Activated CD4-positive, alpha-beta T cell treated with anti-CD3 and anti-CD28 coated beads for 36 hours (primary cell): ENCODE measurements around the gene CAPRIN1. TPM values are rescaled to one million over a fixed set of nuclear protein-coding genes. Genes with fewer than 3 reads are reported as not detected.
"Not testable (repeated sequence)": the region's sequence is repeated elsewhere in the genome, so short reads cannot be mapped to it uniquely, and the experiment has no call there.

Source experiments
- ATAC-seq: fragments of 200-7000 bp; cut with Tn5 transposase; one replicate; pipeline ENCODE4 v1.10.0; 2021; ENCODE audit warnings: mild to moderate bottlenecking, moderate library complexity
- CTCF ChIA-PET: fragments of 350-600 bp; sonication (Branson Sonifier 250); formaldehyde crosslinking; loops from one replicate; lab custom pipeline; 2021; ENCODE audit warnings: antibody characterized with exemption; lab: Charles Lee
- POLR2A ChIA-PET: fragments of 350-600 bp; sonication (Branson Sonifier 250); formaldehyde crosslinking; loops from one replicate; lab custom pipeline; 2021; ENCODE audit warnings: antibody characterized with exemption, inconsistent platforms; lab: Charles Lee
- DNase-seq: peaks from one replicate; pipeline ENCODE4 v3.0.0-alpha.2; 2020
- H3K27ac Mint-ChIP-seq: one replicate; pipeline ENCODE4 v1.8.0; 2021; ENCODE audit warnings: mixed read lengths
- H3K27me3 Mint-ChIP-seq: one replicate; pipeline ENCODE4 v1.8.0; 2021; ENCODE audit warnings: mixed read lengths
- H3K36me3 Mint-ChIP-seq: one replicate; pipeline ENCODE4 v1.8.0; 2021; ENCODE audit warnings: low read depth, mixed read lengths
- H3K4me1 Mint-ChIP-seq: one replicate; pipeline ENCODE4 v1.8.0; 2021; ENCODE audit warnings: mixed read lengths
- H3K4me3 Mint-ChIP-seq: one replicate; pipeline ENCODE4 v1.8.0; 2021; ENCODE audit warnings: mild to moderate bottlenecking, moderate library complexity, mixed read lengths
- H3K9me3 Mint-ChIP-seq: one replicate; pipeline ENCODE4 v1.8.0; 2021; ENCODE audit warnings: low read depth, mixed read lengths
- intact Hi-C, 2 experiments: fragments of 100-400 bp; cut with DNase I in 1 of 2; cut with micrococcal nuclease in 1 of 2; formaldehyde crosslinking; loops; one replicate each; pipeline versions ENCODE4 v1.14.2 to v1.15.1; 2022 to 2024; cut with DNase I, micrococcal nuclease
- total RNA-seq, 2 experiments: library from RNA; stranded (reverse); gene quantifications; one replicate each; pipeline ENCODE4 v1.2.3, GENCODE V29; 2021

CAPRIN1 gene
- total RNA-seq, 2 experiments from 2014 or later, result 295 to 316 TPM

GRCh38 chr11:34052608-34053160 is 1.2 kb downstream of the CAPRIN1 start:
- intact Hi-C loops, result loop anchor here (1.0 to 10.0 kb wide), 10 partner anchors 55 to 1470 kb away; partner anchors contain the start of genes ABTB2 (in 1 of the 2), APIP (in 1 of the 2), C11orf91 (in 1 of the 2) and CD59 (in 1 of the 2)
- peak overlapping the region; percentile 98 for H3K4me3 Mint-ChIP-seq
- peaks cover 25% of the 10 kb centered on the region for H3K4me1 Mint-ChIP-seq
- POLR2A ChIA-PET, result interaction anchor here (0.6 to 1.2 kb wide), 2 partner anchors 53 to 1013 kb away, joined by 3 read pairs; no protein-coding TSS in a partner anchor
- ATAC-seq, result peak; percentile 1
- DNase-seq, result no peak
- peak overlapping the region; percentile 99 for H3K27ac Mint-ChIP-seq
- H3K36me3 Mint-ChIP-seq, result peaks cover 22% of the 10 kb centered on the region
- H3K9me3 Mint-ChIP-seq, result no peaks in the 10 kb centered on the region
- CTCF ChIA-PET, result interaction anchor here (1.0 kb wide), 1 partner anchor 55 kb away, joined by 4 read pairs; no protein-coding TSS in a partner anchor
- no peaks in the 10 kb centered on the region for H3K27me3 Mint-ChIP-seq

GRCh38 chr11:34053161-34053686 is 1.7 kb downstream of the CAPRIN1 start:
- peaks cover 23% of the 10 kb centered on the region for H3K36me3 Mint-ChIP-seq
- H3K4me1 Mint-ChIP-seq, result peaks cover 28% of the 10 kb centered on the region
- peak overlapping the region; percentile 99 for H3K27ac Mint-ChIP-seq
- peak overlapping the region; percentile 98 for H3K4me3 Mint-ChIP-seq
- DNase-seq (peak; percentile 90), ATAC-seq (peak; percentile 73)
- CTCF ChIA-PET, result interaction anchor here (0.7 to 1.3 kb wide), 3 partner anchors 12 to 54 kb away, joined by 3 to 6 read pairs (median 4); no protein-coding TSS in a partner anchor
- intact Hi-C loops, result loop anchor here (1.0 to 10.0 kb wide), 10 partner anchors 56 to 1471 kb away; partner anchors contain the start of genes ABTB2 (in 1 of the 2), APIP (in 1 of the 2), C11orf91 (in 1 of the 2) and CD59 (in 1 of the 2)
- H3K9me3 Mint-ChIP-seq, result no peaks in the 10 kb centered on the region
- H3K27me3 Mint-ChIP-seq, result no peaks in the 10 kb centered on the region
- POLR2A ChIA-PET, result interaction anchor here (0.6 to 1.2 kb wide), 3 partner anchors 53 to 1013 kb away, joined by 3 to 4 read pairs (median 3); no protein-coding TSS in a partner anchor

DNA sequence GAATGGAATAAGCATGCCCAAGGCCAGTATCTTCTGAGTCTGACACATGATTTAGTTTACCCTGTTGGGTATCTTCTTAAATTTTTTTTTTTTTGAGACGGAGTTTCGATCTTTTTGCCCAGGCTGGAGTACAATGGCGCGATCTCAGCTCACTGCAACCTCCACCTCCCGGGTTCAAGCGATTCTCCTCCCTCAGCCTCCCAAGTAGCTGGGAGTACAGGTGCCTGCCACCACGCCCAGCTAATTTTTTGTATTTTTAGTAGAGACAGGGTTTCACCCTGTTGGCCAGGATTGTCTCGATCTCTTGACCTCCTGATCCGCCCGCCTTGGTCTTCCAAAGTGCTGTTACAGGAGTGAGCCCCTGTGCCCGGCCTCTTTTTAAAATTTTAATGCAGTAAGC is 2.8 kb downstream of the CAPRIN1 start:
- not testable (repeated sequence) for DNase-seq, H3K27me3 Mint-ChIP-seq, ATAC-seq, H3K9me3 Mint-ChIP-seq
- Mint-ChIP-seq H3K4me3 (peak overlapping the region; percentile 98), H3K27ac (peak overlapping the region; percentile 37), H3K36me3 (peaks cover 33% of the 10 kb centered on the region), H3K4me1 (peaks cover 39% of the 10 kb centered on the region)
- ChIA-PET POLR2A (interaction anchor here (0.6 to 0.7 kb wide), 2 partner anchors 22 to 77 kb away, joined by 3 to 8 read pairs; no protein-coding TSS in a partner anchor), CTCF (interaction anchor here (1.0 to 1.3 kb wide), 2 partner anchors 11 to 58 kb away, joined by 4 to 6 read pairs; no protein-coding TSS in a partner anchor)
- intact Hi-C loops, result loop anchor here (5.0 to 10.0 kb wide), 7 partner anchors 57 to 1472 kb away; partner anchors contain the start of genes ABTB2 (in 1 of the 2), CD59 (in 1 of the 2), CSTF3 (in 1 of the 2) and EIF3M (in 1 of the 2)

- CTCF ChIA-PET, result interaction anchor here (0.7 kb wide), 1 partner anchor 51 kb away, joined by 3 read pairs; no protein-coding TSS in a partner anchor
- Mint-ChIP-seq H3K4me3 (peak overlapping the region; percentile 98), H3K36me3 (peaks cover 36% of the 10 kb centered on the region), H3K9me3 (no peaks in the 10 kb centered on the region), H3K4me1 (peaks cover 44% of the 10 kb centered on the region), H3K27me3 (no peaks in the 10 kb centered on the region), H3K27ac (peak overlapping the region; percentile 42)
- intact Hi-C loops, result loop anchor here in 1 of 2 experiments (1.0 to 10.0 kb wide), 2 partner anchors 31 to 321 kb away; partner anchors contain the start of gene CD59
- POLR2A ChIA-PET, result no interaction called here
- DNase-seq, result no peak
- no peak for ATAC-seq
Observed at GRCh38 chr11:34055218-34056000, 3.9 kb downstream of the CAPRIN1 start.

DNA sequence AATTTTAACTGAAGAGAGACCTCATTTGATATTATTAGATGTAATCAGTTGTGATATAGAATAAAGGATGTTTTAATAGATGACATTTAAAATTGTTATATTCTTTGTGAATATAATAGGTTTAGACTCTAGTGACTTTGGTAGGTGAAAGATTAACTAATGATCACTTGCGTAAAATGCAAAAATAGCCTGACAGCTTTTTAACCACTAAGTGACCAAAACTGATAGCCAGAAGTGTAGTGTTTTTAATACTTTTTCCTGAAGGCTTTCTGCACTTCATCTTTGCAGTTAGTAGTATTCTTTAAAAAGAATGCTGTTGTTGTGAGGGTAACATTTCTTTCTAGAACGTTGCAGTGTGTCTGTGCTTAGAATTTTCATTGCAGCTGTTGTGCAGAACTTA is 5.1 kb downstream of the CAPRIN1 start:
- Mint-ChIP-seq H3K27me3 (no peaks in the 10 kb centered on the region), H3K36me3 (peaks cover 40% of the 10 kb centered on the region), H3K27ac (no peak overlapping the region), H3K4me1 (peaks cover 42% of the 10 kb centered on the region), H3K9me3 (no peaks in the 10 kb centered on the region), H3K4me3 (no peak overlapping the region)
- DNase-seq (no peak), ATAC-seq (no peak)
- intact Hi-C loops, result loop anchor here in 1 of 2 experiments (10.0 kb wide), 1 partner anchor 322 kb away; the partner anchor contains the start of gene CD59
- POLR2A ChIA-PET, result interaction anchor here (0.5 kb wide), 1 partner anchor 69 kb away, joined by 4 read pairs; no protein-coding TSS in a partner anchor
- CTCF ChIA-PET, result no interaction called here

DNA sequence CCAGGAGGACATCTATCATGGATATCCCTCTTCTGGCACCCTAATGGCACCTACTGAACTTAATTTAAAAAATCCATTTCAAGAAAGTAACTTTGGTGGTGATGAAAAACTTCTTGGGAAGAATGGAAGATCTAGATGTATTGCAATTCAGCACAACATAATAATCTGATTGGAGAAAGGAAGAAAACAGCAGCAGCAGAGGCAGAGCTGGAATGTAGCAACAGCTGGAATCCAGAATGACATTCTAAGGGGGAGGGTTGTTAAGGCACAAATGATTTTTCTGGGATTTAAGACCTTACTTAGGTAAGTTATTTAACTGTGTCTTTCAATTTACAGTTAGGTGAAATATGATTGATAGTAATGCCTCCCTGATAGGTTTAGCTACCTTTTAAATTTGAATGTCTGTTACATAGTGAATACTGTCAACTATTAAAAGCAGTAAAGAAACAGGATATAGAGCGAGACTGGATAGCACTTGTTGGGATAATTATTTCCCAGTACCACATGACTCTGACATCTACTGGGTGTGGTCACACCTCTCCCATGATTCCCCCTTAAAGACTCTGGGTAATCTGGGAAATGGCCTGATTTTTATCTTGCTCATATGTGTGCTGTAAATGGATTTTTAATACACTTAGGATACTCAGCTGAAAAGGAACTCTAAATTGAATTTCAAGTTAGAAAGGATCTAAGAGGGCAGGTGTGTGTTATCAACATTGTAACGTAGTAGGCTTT is 11.7 kb downstream of the CAPRIN1 start:
- Mint-ChIP-seq H3K9me3 (no peaks in the 10 kb centered on the region), H3K27ac (peak overlapping the region; percentile 7), H3K36me3 (peaks cover 52% of the 10 kb centered on the region), H3K4me3 (no peak overlapping the region), H3K4me1 (peaks cover 68% of the 10 kb centered on the region), H3K27me3 (no peaks in the 10 kb centered on the region)
- ATAC-seq, result no peak
- ChIA-PET POLR2A (no interaction called here), CTCF (interaction anchor here (0.7 to 2.3 kb wide), 4 partner anchors 10 to 255 kb away, joined by 3 to 9 read pairs (median 4); no protein-coding TSS in a partner anchor)
- intact Hi-C loops, result no loop called here
- DNase-seq, result no peak

- no peak overlapping the region for H3K27ac Mint-ChIP-seq
- DNase-seq (no peak), ATAC-seq (no peak)
- POLR2A ChIA-PET, result no interaction called here
- H3K4me1 Mint-ChIP-seq, result peaks cover 61% of the 10 kb centered on the region
- no peaks in the 10 kb centered on the region for H3K27me3 Mint-ChIP-seq
- H3K36me3 Mint-ChIP-seq, result peaks cover 47% of the 10 kb centered on the region
- no peaks in the 10 kb centered on the region for H3K9me3 Mint-ChIP-seq
- intact Hi-C loops, result no loop called here
- H3K4me3 Mint-ChIP-seq, result no peak overlapping the region
- CTCF ChIA-PET, result interaction anchor here (0.9 to 2.3 kb wide), 7 partner anchors 9 to 294 kb away, joined by 3 to 9 read pairs (median 3); partner anchors contain the start of gene ABTB2
Observed at GRCh38 chr11:34064291-34064690, 12.8 kb downstream of the CAPRIN1 start.

DNA sequence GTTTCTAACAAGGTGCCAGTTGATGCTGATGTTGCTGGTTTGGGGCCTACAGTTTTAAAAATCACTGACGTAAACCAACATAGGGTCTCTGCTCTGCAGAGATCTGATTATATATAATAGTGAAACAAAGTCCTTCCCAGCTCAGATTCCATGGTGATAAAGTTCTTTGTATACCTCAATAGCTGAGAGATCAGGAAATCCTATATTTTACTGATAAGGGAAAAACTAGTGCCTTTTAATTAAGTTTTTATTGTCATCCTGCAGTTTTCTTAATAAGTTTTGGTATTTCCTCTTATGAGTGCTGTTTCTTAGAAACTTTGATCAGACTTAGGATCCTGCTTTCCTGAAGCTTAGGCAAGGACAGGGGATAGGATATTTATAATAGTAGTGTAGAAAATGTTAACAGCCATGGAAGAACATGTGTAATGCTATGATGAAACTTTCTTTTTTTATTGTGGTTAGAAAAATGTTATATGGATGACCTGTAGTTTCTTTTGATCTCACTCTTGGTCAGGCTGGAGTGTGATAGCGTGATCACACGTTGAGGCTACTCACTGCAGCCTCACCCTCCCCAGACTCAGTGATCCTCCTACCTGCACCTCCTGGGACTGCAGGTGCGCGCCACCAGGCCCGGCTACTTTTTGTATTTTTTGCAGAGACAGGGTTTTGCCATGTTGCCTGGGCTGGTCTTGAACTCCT is 14.1 kb downstream of the CAPRIN1 start:
- peak; percentile 50 for DNase-seq
- CTCF ChIA-PET, result interaction anchor here (0.6 to 2.3 kb wide), 6 partner anchors 12 to 306 kb away, joined by 3 to 6 read pairs (median 4); no protein-coding TSS in a partner anchor

DNA sequence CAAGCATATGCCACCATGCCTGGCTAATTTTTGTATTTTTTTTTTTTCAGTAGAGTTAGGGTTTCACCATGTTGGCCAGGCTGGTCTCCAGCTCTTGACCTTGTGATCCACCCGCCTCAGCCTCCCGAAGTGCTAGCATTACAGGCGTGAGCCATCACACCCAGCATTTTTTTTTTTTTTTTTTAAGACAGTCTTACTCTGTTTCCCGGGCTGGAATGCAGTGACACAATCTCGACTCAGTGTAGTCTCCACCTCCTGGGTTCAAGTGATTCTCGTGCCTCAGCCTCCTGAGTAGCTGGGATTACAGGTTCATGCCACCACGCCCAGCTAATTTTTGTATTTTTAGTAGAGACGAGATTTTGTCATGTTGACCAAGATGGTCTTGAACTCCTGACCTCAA is 15.2 kb downstream of the CAPRIN1 start:
- H3K4me3 Mint-ChIP-seq, H3K27me3 Mint-ChIP-seq, CTCF ChIA-PET, DNase-seq, intact Hi-C loops, ATAC-seq, H3K9me3 Mint-ChIP-seq: not testable (repeated sequence)
- H3K4me1 Mint-ChIP-seq, result peaks cover 66% of the 10 kb centered on the region
- POLR2A ChIA-PET, result interaction anchor here (0.6 kb wide), 1 partner anchor 620 kb away, joined by 3 read pairs; no protein-coding TSS in a partner anchor
- peaks cover 43% of the 10 kb centered on the region for H3K36me3 Mint-ChIP-seq
- H3K27ac Mint-ChIP-seq, result peak overlapping the region; percentile 31

More for the DNA sequence above, 14.1 kb downstream of the CAPRIN1 start:
- Mint-ChIP-seq H3K4me1 (peaks cover 63% of the 10 kb centered on the region), H3K9me3 (no peaks in the 10 kb centered on the region), H3K36me3 (peaks cover 46% of the 10 kb centered on the region), H3K27me3 (no peaks in the 10 kb centered on the region), H3K27ac (peak overlapping the region; percentile 47), H3K4me3 (no peak overlapping the region)
- POLR2A ChIA-PET, result no interaction called here
- intact Hi-C loops, result no loop called here
- ATAC-seq, result peak; percentile 80
